Fibroblast of lung (primary cell): ENCODE measurements around the gene TMEM131. TPM values are rescaled to one million over a fixed set of nuclear protein-coding genes. Genes with fewer than 3 reads are reported as not detected.

Experiments used
- DNase-seq, 2 donors: peaks; one replicate each; pipeline versions ENCODE4 v3.0.0 to v3.0.0-alpha.2; 2010; ENCODE audit warnings: low read depth in 2 of 2
- H2AFZ ChIP-seq: 2 replicates; pipeline ENCODE4 v1.5.1; 2012; ENCODE audit warnings: low read length, control low read depth, inconsistent platforms
- H3K27ac ChIP-seq: 2 replicates; pipeline ENCODE4 v1.5.1; 2011; ENCODE audit warnings: low read length, control low read depth; ENCODE audit not compliant: insufficient read depth
- H3K27me3 ChIP-seq: 2 replicates; pipeline ENCODE4 v1.5.1; 2011; ENCODE audit warnings: mild to moderate bottlenecking, low read length; ENCODE audit not compliant: control insufficient read depth, insufficient read depth
- H3K36me3 ChIP-seq: 2 replicates; pipeline ENCODE4 v1.5.1; 2011; ENCODE audit warnings: low read length; ENCODE audit not compliant: control insufficient read depth, insufficient read depth
- H3K4me1 ChIP-seq: 2 replicates; pipeline ENCODE4 v1.5.1; 2011; ENCODE audit warnings: low read length; ENCODE audit not compliant: control insufficient read depth, insufficient read depth; ENCODE audit errors: extremely low read depth
- H3K4me2 ChIP-seq: 2 replicates; pipeline ENCODE4 v1.5.1; 2011; ENCODE audit warnings: low read length, control low read depth; ENCODE audit not compliant: insufficient read depth; ENCODE audit errors: extremely low read depth
- H3K4me3 ChIP-seq, 4 experiments: fragments of 200-600 bp in 1 of 4; sonication (generic) in 1 of 4; replicated peaks in 1 of 4; 2 replicates each; pipeline ENCODE4 v1.5.1; 2011 to 2016; ENCODE audit warnings: low read length in 4 of 4, low read depth in 3 of 4, mild to moderate bottlenecking in 3 of 4, control low read depth in 2 of 4, inconsistent platforms in 1 of 4, mixed read lengths in 1 of 4; ENCODE audit not compliant: insufficient read depth in 1 of 4; ENCODE audit errors: control extremely low read depth in 1 of 4
- H3K79me2 ChIP-seq: 2 replicates; pipeline ENCODE4 v1.5.1; 2012; ENCODE audit warnings: mild to moderate bottlenecking, low read length, inconsistent platforms; ENCODE audit not compliant: control insufficient read depth, insufficient read depth
- H3K9ac ChIP-seq: 2 replicates; pipeline ENCODE4 v1.5.1; 2011; ENCODE audit warnings: mild to moderate bottlenecking, low read length, control low read depth; ENCODE audit not compliant: insufficient read depth
- H3K9me3 ChIP-seq: 2 replicates; pipeline ENCODE4 v1.5.1; 2012; ENCODE audit warnings: low read depth, low read length; ENCODE audit not compliant: control insufficient read depth, insufficient read depth
- H4K20me1 ChIP-seq: 2 replicates; pipeline ENCODE4 v1.5.1; 2011; ENCODE audit warnings: low read length; ENCODE audit not compliant: control insufficient read depth, insufficient read depth; ENCODE audit errors: extremely low read depth
- EZH2 ChIP-seq: IDR thresholded peaks from 2 replicates; pipeline ENCODE4 v1.5.1; 2012; ENCODE audit warnings: low read length, control low read depth, mild to moderate bottlenecking; ENCODE audit errors: missing control alignments
- polyA plus RNA-seq, 2 donors: library from polyadenylated mRNA; depleted of rRNA in 1 of 2; stranded (reverse) in 1 of 2; unstranded in 1 of 2; fragments of >200 nt; gene quantifications; 2 replicates each; pipeline ENCODE4 v1.2.1, GENCODE V29; 2011 to 2012; ENCODE audit warnings: missing spikeins in 1 of 2
- total RNA-seq: library from RNA; depleted of rRNA; stranded (reverse); fragments of >200 nt; gene quantifications from 2 replicates; pipeline ENCODE4 v1.2.1, GENCODE V29; 2014
- TF ChIP-seq, protein P1 (sequence below), 2 donors: IDR thresholded peaks in 1 of 2; conservative IDR thresholded peaks in 1 of 2; 1 replicate in 1 of 2; 2 replicates in 1 of 2; pipeline ENCODE4 v1.5.1; 2011 to 2012; ENCODE audit warnings: low read length in 2 of 2, control low read depth in 1 of 2, inconsistent platforms in 1 of 2, low read depth in 1 of 2, mild to moderate bottlenecking in 1 of 2

The TMEM131 gene
- total and polyA plus RNA-seq, 2 donors (not counting 1 experiment from before 2014, with no cell fraction given): 18.1 to 32.4 TPM

DNA sequence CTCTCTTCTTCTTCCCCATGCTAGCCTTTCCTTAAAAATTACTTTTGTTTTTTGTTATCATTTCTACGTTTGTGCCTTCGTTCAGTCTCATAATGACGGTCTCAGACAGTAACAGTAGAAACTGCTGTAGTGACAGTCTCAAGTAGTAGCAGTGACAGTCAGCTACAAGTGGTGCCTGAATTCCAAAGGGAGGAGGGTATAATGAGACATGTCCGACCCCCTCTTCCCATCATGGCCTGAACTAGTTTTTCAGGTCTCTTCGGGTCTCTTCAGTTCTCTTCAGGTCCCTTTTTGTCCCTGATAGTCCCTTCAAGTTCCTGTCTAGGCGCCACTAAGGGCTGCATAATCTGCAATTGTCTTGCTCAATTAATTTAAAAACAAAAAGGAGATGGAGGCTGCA is 12.6 kb downstream of the TMEM131 start:
- H3K4me2 ChIP-seq: no peak overlapping the region
- no peak for DNase-seq
- TF ChIP-seq, protein P1, sequence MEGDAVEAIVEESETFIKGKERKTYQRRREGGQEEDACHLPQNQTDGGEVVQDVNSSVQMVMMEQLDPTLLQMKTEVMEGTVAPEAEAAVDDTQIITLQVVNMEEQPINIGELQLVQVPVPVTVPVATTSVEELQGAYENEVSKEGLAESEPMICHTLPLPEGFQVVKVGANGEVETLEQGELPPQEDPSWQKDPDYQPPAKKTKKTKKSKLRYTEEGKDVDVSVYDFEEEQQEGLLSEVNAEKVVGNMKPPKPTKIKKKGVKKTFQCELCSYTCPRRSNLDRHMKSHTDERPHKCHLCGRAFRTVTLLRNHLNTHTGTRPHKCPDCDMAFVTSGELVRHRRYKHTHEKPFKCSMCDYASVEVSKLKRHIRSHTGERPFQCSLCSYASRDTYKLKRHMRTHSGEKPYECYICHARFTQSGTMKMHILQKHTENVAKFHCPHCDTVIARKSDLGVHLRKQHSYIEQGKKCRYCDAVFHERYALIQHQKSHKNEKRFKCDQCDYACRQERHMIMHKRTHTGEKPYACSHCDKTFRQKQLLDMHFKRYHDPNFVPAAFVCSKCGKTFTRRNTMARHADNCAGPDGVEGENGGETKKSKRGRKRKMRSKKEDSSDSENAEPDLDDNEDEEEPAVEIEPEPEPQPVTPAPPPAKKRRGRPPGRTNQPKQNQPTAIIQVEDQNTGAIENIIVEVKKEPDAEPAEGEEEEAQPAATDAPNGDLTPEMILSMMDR (conservative IDR thresholded peaks at IDR 0.05 in 1 of 2, IDR thresholded peaks at IDR 0.05 in 1 of 2; ENCODE audit: low read depth in 1 of 2, low read length in 2 of 2): no peak
- TF ChIP-seq EZH2: no peak
- H2AFZ ChIP-seq: no peak overlapping the region
- H3K9me3 ChIP-seq: no peaks in the 10 kb centered on the region
- no peaks in the 10 kb centered on the region for H4K20me1 ChIP-seq
- no peaks in the 10 kb centered on the region for H3K36me3 ChIP-seq
- no peak overlapping the region for H3K27ac ChIP-seq
- no peak overlapping the region for H3K4me3 ChIP-seq
- H3K79me2 ChIP-seq: peaks cover 53% of the 10 kb centered on the region
- H3K4me1 ChIP-seq: no peaks in the 10 kb centered on the region
- H3K27me3 ChIP-seq: no peaks in the 10 kb centered on the region
- no peak overlapping the region for H3K9ac ChIP-seq

DNA sequence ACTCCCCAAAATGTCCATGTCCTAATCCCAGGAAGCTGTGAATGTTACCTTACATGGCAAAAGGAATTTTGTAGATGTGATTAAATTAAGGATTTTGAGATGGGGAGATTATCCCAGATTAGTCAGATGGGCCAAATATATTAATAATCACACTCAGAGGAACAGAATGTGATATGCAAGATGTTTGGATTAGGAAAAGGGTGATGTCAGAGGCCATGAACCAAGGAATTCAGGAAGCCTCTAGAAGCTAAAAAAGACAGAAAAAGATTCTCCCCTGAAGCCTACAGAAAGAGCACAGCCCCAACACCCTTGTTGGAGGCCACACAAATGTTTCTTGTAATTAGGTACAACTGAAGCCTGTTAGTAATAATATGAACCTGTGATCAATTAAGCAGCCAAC is 13.1 kb downstream of the TMEM131 start:
- Histone ChIP-seq H3K9me3 (no peaks in the 10 kb centered on the region), H3K27ac (no peak overlapping the region), H3K36me3 (no peaks in the 10 kb centered on the region), H4K20me1 (no peaks in the 10 kb centered on the region), H3K4me2 (no peak overlapping the region), H3K9ac (no peak overlapping the region), H3K27me3 (no peaks in the 10 kb centered on the region), H2AFZ (no peak overlapping the region), H3K4me3 (no peak overlapping the region), H3K4me1 (no peaks in the 10 kb centered on the region), H3K79me2 (peaks cover 48% of the 10 kb centered on the region)
- no peak for TF ChIP-seq EZH2
- TF ChIP-seq, protein P1 (conservative IDR thresholded peaks at IDR 0.05 in 1 of 2, IDR thresholded peaks at IDR 0.05 in 1 of 2; ENCODE audit: low read depth in 1 of 2, low read length in 2 of 2): no peak
- DNase-seq: no peak

DNA sequence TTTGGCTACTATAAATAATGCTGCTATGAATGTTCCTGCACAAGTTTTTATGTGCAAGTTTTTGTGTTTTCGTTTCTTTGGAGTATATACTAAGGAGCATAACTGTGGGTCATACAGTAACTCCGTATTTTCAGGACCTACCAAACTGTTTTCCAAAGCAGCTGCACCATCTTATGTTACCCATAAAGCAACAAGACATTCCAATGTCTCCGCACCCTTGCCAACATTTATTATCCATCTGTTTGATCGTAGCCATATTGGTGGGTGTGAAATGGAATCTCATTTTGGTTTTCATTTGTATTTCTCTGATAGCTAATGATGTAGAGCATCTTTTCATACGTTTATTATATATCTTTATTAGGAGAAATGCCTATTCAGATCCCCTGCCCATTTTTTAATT is 13.8 kb downstream of the TMEM131 start:
- Histone ChIP-seq H3K9me3 (no peaks in the 10 kb centered on the region), H2AFZ (no peak overlapping the region), H3K4me3 (no peak overlapping the region), H3K27ac (no peak overlapping the region), H4K20me1 (no peaks in the 10 kb centered on the region), H3K27me3 (no peaks in the 10 kb centered on the region), H3K4me2 (no peak overlapping the region), H3K9ac (no peak overlapping the region), H3K36me3 (no peaks in the 10 kb centered on the region), H3K79me2 (peaks cover 42% of the 10 kb centered on the region), H3K4me1 (no peaks in the 10 kb centered on the region)
- TF ChIP-seq EZH2: no peak
- TF ChIP-seq, protein P1 (conservative IDR thresholded peaks at IDR 0.05 in 1 of 2, IDR thresholded peaks at IDR 0.05 in 1 of 2; ENCODE audit: low read depth in 1 of 2, low read length in 2 of 2): no peak
- no peak for DNase-seq
